HT1080 (cell line): ENCODE measurements around the gene CHTF18. TPM values are rescaled to one million over a fixed set of nuclear protein-coding genes. Genes with fewer than 3 reads are reported as not detected.
"Not testable (repeated sequence)": the region's sequence is repeated elsewhere in the genome, so short reads cannot be mapped to it uniquely, and the experiment has no call there.

Experiments
- DNase-seq: peaks from one replicate; pipeline ENCODE4 v3.0.0-alpha.2; 2015; ENCODE audit warnings: low read depth
- total RNA-seq: library from RNA; depleted of rRNA; stranded (reverse); fragments of >200 nt; shearing (Covaris generic); gene quantifications from 2 replicates; pipeline ENCODE4 v1.2.3, GENCODE V29; 2014

The CHTF18 gene
- total RNA-seq, 1 experiment from 2014 or later = 41.6 TPM

- no peak for DNase-seq
Measured at GRCh38 chr16:825341-826061, 37.1 kb downstream of the CHTF18 start.

GRCh38 chr16:827513-827912 is 39.1 kb downstream of the CHTF18 start:
- DNase-seq = no peak

GRCh38 chr16:828891-829290 is 40.5 kb downstream of the CHTF18 start:
- DNase-seq = no peak

- no peak for DNase-seq
Measured at GRCh38 chr16:830107-830870, 41.9 kb downstream of the CHTF18 start.

- DNase-seq = no peak
Measured at GRCh38 chr16:830871-831570, 42.6 kb downstream of the CHTF18 start.

DNA sequence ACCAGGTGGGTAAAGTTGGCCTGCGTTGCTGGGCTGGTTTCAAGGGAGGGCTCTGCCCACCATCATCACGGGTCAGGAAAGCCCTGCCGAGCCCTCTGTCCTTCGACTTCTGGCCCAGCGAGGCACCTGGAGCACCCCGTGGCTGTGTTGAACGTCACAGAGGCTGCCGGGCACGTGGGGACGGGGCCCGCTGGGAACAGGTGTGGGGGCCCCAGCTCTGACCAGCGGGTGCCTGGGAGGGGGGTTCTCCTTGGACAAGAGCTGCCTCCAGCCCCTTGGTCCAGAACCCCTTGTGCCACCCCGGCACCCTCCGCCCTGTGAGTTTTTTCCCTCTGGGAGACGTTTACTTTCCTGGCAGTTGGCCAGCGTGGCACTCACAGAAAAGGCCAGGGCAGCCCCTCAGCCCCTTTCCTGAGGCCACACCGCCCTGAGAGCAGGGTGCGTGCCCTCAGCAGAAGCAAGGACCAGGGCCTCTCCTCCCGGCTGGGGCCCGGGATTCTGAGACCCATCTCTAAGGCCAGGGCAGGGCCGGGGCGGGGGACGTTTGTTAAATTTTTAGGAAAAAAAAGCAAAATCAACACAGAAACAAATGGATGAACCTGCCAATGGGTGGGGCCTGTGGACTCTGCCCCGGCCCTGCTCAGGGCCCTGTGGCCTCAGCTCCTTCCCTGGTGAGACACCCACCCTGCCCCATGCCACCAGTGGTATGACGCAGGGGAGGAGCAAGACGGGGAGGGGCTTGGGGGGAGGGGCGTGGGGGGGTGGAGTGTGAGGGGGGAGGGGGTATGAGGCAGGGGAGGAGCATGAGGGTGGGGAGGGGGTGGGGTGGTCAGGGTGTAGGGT is 43.4 kb downstream of the CHTF18 start:
- no peak for DNase-seq

DNA sequence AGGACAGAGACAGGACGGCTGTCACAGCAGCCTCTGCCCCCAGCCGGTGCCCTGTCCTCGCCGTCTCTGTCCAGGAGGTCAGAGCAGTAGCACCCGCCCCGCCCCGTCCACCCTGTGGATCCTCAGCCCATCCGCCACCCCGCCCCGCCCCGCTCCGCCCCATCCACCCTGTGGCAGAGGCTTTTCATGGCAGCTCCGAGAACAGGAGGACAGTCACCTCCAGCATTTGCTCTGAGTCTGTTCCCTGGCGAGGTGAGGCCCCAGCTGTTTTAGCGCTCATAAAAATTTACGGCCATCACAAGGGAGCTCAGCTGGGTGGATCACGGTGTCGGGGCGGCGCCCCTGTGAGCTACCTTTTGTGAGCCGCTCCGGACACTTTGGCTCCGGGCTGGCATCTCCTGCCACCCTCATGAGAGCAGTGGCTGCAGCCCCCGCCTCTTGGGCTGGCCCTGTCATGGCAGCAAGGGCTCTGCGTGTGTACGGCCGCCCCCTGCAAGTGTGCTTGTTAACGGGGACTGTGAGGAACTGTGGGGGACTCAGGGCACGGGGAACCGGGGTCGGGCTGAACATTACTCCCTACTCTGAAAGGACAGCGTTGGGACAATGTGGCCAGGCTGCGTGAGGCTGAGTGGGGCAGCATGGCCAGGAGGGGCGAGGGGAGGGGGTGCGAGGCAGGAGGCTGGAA is 44.4 kb downstream of the CHTF18 start:
- no peak for DNase-seq

DNA sequence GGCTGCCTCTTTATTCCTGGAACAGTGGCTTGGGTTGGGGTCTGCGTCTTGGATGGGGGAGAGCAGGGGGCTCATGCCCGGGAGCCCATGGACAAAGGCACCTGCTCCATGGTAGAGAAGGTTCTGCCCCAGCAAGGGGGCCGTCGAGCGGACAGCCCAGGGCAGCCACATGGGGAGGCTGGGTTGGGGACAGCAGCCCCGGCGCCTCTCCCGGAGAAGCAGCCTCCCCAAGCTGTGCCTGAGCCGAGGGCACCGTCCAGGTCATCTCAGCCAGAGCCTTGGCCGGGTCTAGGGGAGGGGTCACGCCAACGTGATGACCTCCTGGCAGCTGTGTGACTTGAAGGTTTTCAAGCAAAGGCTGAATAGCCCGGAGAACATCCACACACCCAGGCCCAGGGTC is 45.0 kb downstream of the CHTF18 start:
- DNase-seq = no peak

DNA sequence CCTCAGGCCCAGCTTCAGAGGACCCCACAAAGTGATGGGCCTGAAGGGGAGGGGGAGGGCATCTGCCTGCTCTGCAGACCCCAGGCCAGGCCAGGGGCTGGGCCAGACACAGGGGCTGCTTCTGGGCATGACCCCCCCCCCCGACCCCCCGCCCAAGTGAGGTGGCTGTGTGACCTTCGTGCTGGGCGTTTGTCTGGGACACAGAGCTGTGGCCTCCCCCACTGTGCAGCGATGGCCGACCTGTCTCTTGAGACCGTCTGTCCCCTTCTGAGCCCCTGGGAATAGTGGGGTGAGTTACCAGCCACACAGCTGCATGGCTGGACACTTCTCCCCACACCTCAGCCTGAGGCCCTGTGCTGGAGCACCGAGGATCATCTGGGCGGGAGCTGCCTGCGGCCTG is 47.0 kb downstream of the CHTF18 start:
- no peak for DNase-seq

DNA sequence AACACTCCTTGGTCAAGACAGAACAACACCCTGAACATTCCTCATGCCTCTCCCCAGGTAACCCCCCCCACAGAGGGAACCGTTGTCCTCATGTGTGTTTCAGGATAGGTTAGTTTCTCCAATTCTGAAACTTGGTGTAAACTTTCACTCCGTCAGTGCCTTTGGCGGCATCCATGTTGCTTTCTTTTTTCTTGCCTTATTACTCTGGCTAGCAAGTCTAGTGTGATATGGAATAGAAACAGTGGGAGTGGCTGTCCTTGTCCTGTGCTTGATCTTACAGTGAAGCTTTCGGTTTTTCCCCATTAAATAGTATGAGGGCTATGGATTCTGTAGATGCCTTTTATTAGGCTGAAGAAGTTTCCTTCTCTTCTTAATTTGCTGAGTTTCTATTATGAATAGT is 47.8 kb downstream of the CHTF18 start:
- DNase-seq = no peak

DNA sequence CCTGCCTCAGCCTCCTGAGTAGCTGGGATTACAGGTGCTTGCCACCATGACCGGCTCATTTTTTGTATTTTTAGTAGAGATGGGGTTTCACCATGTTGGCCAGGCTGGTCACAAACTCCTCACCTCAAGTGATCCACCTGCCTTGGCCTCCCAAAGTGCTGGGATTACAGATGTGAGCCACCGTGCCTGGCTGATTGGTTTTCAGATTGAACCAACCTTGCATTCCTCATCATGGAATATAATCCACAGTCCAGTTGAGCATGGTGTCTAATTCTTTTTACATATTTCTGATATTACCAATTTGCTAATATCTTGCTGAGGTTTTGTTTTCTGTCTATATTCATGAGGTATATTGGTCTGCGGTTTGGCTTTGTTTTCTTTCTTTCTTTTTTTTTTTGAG is 48.4 kb downstream of the CHTF18 start:
- DNase-seq = not testable (repeated sequence)

DNA sequence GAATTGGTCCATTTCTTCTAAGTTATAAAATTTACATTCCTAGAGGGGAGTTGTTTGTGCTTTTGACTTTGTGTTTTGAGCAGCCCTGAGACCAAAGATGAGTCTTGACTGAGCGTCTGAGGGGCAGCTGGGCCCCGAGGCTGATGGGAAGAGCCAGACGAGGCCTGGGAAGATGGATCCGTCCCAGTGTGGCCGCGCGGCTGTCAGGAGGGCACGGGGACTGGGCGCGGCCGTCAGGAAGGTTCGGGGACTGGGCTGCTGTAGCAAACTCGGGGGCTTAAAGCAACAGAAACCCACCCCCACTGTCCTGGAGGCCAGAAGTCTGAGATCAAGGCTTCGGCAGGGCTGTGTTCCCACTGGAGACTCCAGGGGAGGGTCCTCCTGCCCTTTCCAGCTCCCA is 50.3 kb downstream of the CHTF18 start:
- DNase-seq = no peak

DNA sequence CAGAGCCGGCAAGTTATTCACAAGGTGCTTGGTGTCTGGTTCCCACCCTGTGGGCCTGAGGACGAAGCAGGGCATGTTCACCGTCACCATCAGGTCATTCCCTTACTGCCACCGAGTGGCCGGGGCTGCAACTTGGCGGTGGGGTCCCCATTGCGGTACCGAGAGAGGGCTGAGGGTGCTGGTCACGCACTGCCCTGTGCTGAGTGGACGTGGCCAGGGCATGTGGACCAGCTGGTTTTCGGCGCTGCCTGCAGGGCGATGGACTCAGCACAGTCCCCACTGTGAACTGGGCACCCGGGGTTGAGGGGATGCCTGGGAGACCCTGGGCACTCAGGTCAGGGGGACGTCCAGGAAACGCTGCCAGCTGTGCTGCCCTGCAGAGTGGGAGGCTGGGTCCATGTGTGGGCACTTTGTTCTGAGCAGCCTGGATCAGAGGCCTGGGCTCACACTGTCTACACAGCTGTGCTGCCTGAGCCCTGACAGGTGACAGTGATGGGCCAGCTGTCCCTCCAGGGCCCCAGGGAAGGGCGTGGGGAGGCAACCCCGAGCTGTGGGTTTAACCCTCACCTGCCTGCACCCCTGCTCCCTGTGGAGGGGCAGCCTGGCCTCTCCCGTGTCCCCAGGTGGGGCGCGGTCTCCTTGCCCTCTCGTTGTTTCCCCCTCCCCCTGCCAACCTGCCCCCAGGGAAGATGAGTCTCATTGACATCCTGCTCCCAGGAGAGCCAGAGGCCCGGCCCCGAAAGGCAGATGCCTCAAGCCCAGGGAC is 51.4 kb downstream of the CHTF18 start:
- no peak for DNase-seq

DNA sequence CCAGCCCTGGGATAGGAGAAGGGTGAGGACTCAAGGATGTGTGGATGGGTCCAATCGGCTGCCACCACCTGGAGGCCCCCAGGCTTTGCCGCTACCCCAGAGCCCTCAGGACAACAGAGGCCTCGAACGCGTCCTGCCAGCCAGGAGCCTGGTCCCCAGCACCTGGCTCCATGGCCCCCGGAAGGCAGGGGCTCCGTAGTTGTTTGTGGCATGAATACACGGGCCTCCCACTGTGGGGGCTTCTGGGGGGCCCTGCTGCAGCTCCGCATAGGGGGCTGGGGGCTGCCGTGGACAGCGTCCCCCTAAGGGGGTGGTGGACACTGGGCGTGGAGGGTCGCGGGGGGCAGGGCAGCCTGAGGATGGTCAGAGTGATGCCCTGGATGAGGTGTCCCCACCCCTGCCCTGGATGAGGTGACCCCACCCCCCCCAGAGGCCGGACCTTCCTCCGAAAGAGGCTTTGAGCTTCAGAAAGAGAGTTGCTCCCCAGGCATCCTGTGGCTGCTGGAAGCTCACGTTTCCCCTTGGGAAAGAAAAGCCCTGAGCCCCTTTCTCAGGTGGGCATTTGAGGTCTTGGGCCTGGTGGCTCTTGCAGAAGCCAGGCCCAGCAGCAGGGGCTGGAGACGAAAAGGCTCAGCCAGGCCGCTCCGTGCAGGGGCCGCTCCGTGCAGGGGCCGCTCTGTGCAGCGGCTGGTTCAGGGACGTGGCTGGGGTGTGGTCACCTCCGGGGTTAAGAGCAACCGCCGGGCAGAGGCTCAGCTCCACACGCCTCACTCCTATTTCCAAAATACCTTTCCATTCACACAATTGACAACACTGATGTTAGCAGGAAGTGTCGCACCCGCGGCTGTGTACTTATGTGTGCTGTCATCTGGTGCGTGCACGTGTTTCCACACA is 52.4 kb downstream of the CHTF18 start:
- no peak for DNase-seq

DNA sequence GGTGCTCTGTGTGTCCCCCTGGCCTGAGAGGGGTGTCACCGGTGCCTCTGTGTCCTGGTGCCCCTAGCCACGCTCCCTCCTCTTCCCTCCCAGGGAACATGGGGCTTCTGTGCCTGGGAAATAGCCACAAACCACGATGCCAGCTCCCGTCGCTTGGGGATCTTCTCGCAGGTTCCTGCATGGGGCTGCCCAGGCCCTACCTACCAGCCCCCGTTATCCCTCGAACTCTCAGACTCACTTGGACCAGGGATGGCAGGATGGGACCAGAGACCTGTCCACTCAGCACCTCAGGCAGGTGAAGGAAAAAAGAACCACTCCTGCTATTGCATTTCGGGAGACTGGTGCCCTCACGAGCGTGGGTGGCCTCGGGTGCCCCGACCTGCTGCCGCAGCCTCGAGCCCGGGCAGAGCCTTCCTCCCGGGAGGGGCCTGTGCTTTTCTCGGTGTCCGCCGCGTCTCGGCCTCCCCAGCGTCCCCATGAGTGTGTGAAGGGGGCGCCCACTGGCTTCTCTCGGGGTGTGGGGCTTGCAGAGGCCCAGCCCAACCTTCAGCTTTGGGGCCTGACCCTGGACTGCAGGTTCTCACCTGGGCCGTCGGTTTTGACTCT is 53.1 kb downstream of the CHTF18 start:
- DNase-seq = no peak

DNA sequence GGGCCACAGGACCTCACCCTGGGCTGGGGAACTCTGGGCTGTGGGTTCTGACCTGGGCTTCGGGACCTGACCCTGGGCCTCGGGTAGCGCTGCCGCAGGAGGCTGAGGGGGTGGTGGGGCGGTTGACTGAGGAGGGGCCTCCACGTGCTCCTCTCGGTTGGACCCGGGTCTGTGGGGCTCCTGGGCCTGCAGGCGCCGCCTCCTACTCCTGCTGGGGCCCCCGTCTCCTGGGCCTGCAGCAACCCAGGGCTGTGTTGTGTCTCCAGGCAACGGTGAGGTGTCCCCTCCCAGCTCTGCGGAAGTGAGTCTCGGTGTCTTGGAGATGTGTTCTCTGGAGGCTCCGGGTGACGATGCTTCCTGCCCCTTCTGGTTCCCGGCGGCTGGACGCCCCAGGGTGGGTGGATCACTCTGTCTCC is 53.6 kb downstream of the CHTF18 start:
- DNase-seq = peak; percentile 38

- no peak for DNase-seq
Measured at GRCh38 chr16:842711-843560, 54.5 kb downstream of the CHTF18 start.

GRCh38 chr16:843771-844170 is 55.4 kb downstream of the CHTF18 start:
- no peak for DNase-seq
